ENCODE results near the gene PBX3.

The PBX3 gene

DNA sequence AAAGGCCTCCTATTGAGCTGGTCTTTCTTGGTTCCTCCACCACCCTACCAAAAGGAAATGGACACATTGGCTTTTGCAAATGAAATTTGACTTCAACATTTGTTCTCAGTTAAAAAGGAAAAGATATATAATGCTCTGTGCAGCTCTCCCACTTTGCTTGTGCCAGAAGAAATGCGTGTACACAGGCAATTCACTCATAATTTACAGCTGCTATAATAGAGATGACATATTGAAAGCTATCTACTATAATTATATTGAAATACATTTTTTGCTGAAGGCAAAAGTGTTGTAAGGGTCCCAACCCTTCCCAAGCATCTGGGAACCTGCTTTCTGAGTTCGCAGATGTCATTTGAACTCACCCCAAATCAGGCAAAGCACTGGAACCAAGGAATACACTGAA, 173.2 kb downstream of the PBX3 start:
- DNase-seq (ENCODE audit: extremely low spot score), result no peak
- POLR2A ChIA-PET, result no interaction called here
- no peak for TF ChIP-seq ELF4 (IDR thresholded peaks at IDR 0.05)
- no peak for TF ChIP-seq L3MBTL2 (conservative IDR thresholded peaks at IDR 0.05)
- no peak for TF ChIP-seq FOXM1 (IDR thresholded peaks at IDR 0.05; ENCODE audit: borderline replicate concordance)
- TF ChIP-seq NFRKB (IDR thresholded peaks at IDR 0.05), result no peak
- no peak for TF ChIP-seq LEF1 (IDR thresholded peaks at IDR 0.05; ENCODE audit: borderline replicate concordance)
- TF ChIP-seq, protein P1, sequence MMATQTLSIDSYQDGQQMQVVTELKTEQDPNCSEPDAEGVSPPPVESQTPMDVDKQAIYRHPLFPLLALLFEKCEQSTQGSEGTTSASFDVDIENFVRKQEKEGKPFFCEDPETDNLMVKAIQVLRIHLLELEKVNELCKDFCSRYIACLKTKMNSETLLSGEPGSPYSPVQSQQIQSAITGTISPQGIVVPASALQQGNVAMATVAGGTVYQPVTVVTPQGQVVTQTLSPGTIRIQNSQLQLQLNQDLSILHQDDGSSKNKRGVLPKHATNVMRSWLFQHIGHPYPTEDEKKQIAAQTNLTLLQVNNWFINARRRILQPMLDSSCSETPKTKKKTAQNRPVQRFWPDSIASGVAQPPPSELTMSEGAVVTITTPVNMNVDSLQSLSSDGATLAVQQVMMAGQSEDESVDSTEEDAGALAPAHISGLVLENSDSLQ (IDR thresholded peaks at IDR 0.05), result no peak
- no peak for TF ChIP-seq FOXK2 (IDR thresholded peaks at IDR 0.05)
- no peak for TF ChIP-seq TARDBP (IDR thresholded peaks at IDR 0.05)
- TF ChIP-seq FOXA1 (IDR thresholded peaks at IDR 0.05), result no peak
- no peak for TF ChIP-seq SP1 (IDR thresholded peaks at IDR 0.05)
- TF ChIP-seq ZNF384 (IDR thresholded peaks at IDR 0.05), result no peak
- TF ChIP-seq SUZ12 (IDR thresholded peaks at IDR 0.05), result no peak
- no peak for TF ChIP-seq HDGF (IDR thresholded peaks at IDR 0.05; ENCODE audit: borderline replicate concordance)
- no peak for TF ChIP-seq CTBP1 (IDR thresholded peaks at IDR 0.05; ENCODE audit: borderline replicate concordance)
- no peak for TF ChIP-seq ARNT (IDR thresholded peaks at IDR 0.05)
- CTCF ChIA-PET, result no interaction called here

DNA sequence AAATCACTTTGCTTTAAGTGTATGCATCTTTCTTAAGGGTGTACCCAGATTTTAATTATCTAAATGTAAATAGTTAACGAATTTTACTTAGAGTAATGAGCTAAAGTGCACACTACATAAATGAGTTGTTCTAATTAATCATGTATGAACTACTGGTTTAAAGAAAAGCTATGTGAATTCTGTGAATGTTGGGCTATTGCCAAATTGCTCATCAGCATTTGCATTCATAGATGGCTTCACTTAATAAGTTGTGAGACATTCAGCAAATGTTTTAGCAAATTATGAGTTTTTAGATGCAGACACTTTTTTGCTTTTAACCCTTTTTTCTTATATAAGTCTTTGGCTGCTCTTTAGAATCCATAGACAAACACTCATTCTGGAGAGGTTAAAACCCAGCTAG, 175.7 kb downstream of the PBX3 start:
- ChIA-PET CTCF (interaction anchor here (1.0 kb wide), 1 partner anchor 9 kb away, joined by 3 read pairs; no protein-coding TSS in a partner anchor), POLR2A (no interaction called here)
- TF ChIP-seq HDGF (IDR thresholded peaks at IDR 0.05; ENCODE audit: borderline replicate concordance), result no peak
- TF ChIP-seq SUZ12 (IDR thresholded peaks at IDR 0.05), result no peak
- no peak for TF ChIP-seq FOXA1 (IDR thresholded peaks at IDR 0.05)
- TF ChIP-seq L3MBTL2 (conservative IDR thresholded peaks at IDR 0.05), result no peak
- no peak for TF ChIP-seq BHLHE40 (IDR thresholded peaks at IDR 0.05; ENCODE audit: borderline replicate concordance)
- TF ChIP-seq TARDBP (IDR thresholded peaks at IDR 0.05), result no peak
- no peak for TF ChIP-seq ZNF384 (IDR thresholded peaks at IDR 0.05)
- TF ChIP-seq ARNT (IDR thresholded peaks at IDR 0.05), result no peak
- no peak for TF ChIP-seq SP1 (IDR thresholded peaks at IDR 0.05)
- no peak for DNase-seq (ENCODE audit: extremely low spot score)

GRCh38 chr9:125924351-125924750, 177.2 kb downstream of the PBX3 start:
- TF ChIP-seq CTBP1 (IDR thresholded peaks at IDR 0.05; ENCODE audit: borderline replicate concordance), result no peak
- TF ChIP-seq FOXA1 (IDR thresholded peaks at IDR 0.05), result no peak
- TF ChIP-seq L3MBTL2 (conservative IDR thresholded peaks at IDR 0.05), result no peak
- ChIA-PET CTCF (no interaction called here), POLR2A (no interaction called here)
- DNase-seq (ENCODE audit: extremely low spot score), result no peak

DNA sequence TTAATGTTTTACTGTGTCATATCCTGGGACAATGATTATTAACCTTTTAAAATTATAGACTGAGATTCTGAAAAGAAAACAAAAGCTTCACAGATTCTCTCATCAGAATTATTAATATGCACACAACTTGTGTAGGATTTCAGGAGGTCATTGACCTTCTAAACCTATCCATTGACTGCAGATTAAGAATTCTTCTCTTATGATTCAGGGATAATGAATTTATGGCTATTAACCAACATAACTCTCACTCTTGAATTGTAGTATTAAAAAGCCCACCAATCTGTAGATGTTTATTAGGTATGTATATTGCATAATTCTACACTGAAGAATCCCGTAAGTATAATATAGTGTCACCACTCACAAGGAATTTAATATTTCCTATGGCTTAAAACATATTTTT, 179.8 kb downstream of the PBX3 start:
- no peak for DNase-seq (ENCODE audit: extremely low spot score)
- TF ChIP-seq BHLHE40 (IDR thresholded peaks at IDR 0.05; ENCODE audit: borderline replicate concordance) (no peak), HDGF (IDR thresholded peaks at IDR 0.05; ENCODE audit: borderline replicate concordance) (no peak), SP1 (IDR thresholded peaks at IDR 0.05) (no peak), LEF1 (IDR thresholded peaks at IDR 0.05; ENCODE audit: borderline replicate concordance) (no peak), NFRKB (IDR thresholded peaks at IDR 0.05) (no peak), FOXK2 (IDR thresholded peaks at IDR 0.05) (no peak), ELF4 (IDR thresholded peaks at IDR 0.05) (no peak), ZNF384 (IDR thresholded peaks at IDR 0.05) (no peak), TARDBP (IDR thresholded peaks at IDR 0.05) (no peak)
- CTCF ChIA-PET, result no interaction called here
- POLR2A ChIA-PET, result no interaction called here

GRCh38 chr9:125929846-125930245, 182.7 kb downstream of the PBX3 start:
- DNase-seq (ENCODE audit: extremely low spot score), result no peak
- POLR2A ChIA-PET, result no interaction called here
- CTCF ChIA-PET, result no interaction called here

GRCh38 chr9:125931211-125931610, 184.0 kb downstream of the PBX3 start:
- TF ChIP-seq CTBP1 (IDR thresholded peaks at IDR 0.05; ENCODE audit: borderline replicate concordance) (no peak), ARNT (IDR thresholded peaks at IDR 0.05) (no peak), FOXA1 (IDR thresholded peaks at IDR 0.05) (no peak), BHLHE40 (IDR thresholded peaks at IDR 0.05; ENCODE audit: borderline replicate concordance) (no peak), TARDBP (IDR thresholded peaks at IDR 0.05) (no peak), FOXM1 (IDR thresholded peaks at IDR 0.05; ENCODE audit: borderline replicate concordance) (no peak), NFRKB (IDR thresholded peaks at IDR 0.05) (no peak), SP1 (IDR thresholded peaks at IDR 0.05) (no peak), L3MBTL2 (conservative IDR thresholded peaks at IDR 0.05) (no peak), LEF1 (IDR thresholded peaks at IDR 0.05; ENCODE audit: borderline replicate concordance) (no peak), ZNF384 (IDR thresholded peaks at IDR 0.05) (no peak), HDGF (IDR thresholded peaks at IDR 0.05; ENCODE audit: borderline replicate concordance) (no peak), FOXK2 (IDR thresholded peaks at IDR 0.05) (no peak), ELF4 (IDR thresholded peaks at IDR 0.05) (no peak), SUZ12 (IDR thresholded peaks at IDR 0.05) (no peak)
- TF ChIP-seq, protein P1 (IDR thresholded peaks at IDR 0.05), result no peak
- CTCF ChIA-PET, result no interaction called here
- POLR2A ChIA-PET, result no interaction called here
- DNase-seq (ENCODE audit: extremely low spot score), result no peak

More at GRCh38 chr9:125929846-125930245, 182.7 kb downstream of the PBX3 start:
- TF ChIP-seq L3MBTL2 (conservative IDR thresholded peaks at IDR 0.05) (no peak), ELF4 (IDR thresholded peaks at IDR 0.05) (no peak), TARDBP (IDR thresholded peaks at IDR 0.05) (no peak), NFRKB (IDR thresholded peaks at IDR 0.05) (no peak), SUZ12 (IDR thresholded peaks at IDR 0.05) (no peak), CTBP1 (IDR thresholded peaks at IDR 0.05; ENCODE audit: borderline replicate concordance) (no peak), BHLHE40 (IDR thresholded peaks at IDR 0.05; ENCODE audit: borderline replicate concordance) (no peak), FOXM1 (IDR thresholded peaks at IDR 0.05; ENCODE audit: borderline replicate concordance) (no peak), ZNF384 (IDR thresholded peaks at IDR 0.05) (no peak), ARNT (IDR thresholded peaks at IDR 0.05) (no peak), SP1 (IDR thresholded peaks at IDR 0.05) (no peak)

- no peak for TF ChIP-seq BHLHE40 (IDR thresholded peaks at IDR 0.05; ENCODE audit: borderline replicate concordance)
- no peak for TF ChIP-seq SUZ12 (IDR thresholded peaks at IDR 0.05)
- TF ChIP-seq ZNF384 (IDR thresholded peaks at IDR 0.05), result no peak
- no peak for TF ChIP-seq CTBP1 (IDR thresholded peaks at IDR 0.05; ENCODE audit: borderline replicate concordance)
- no peak for TF ChIP-seq FOXM1 (IDR thresholded peaks at IDR 0.05; ENCODE audit: borderline replicate concordance)
- TF ChIP-seq ELF4 (IDR thresholded peaks at IDR 0.05), result no peak
- TF ChIP-seq NFRKB (IDR thresholded peaks at IDR 0.05), result no peak
- DNase-seq (ENCODE audit: extremely low spot score), result no peak
- CTCF ChIA-PET, result interaction anchor here (1.5 kb wide), 1 partner anchor 9 kb away, joined by 3 read pairs; no protein-coding TSS in a partner anchor
- POLR2A ChIA-PET, result no interaction called here
These were observed 184.8 kb downstream of the PBX3 start for GRCh38 chr9:125932012-125932411.
